B cell (primary cell): Measurements from ENCODE around the gene MIAT. TPM values are rescaled to one million over a fixed set of nuclear protein-coding genes. Genes with fewer than 3 reads are reported as not detected.
A peak's percentile ranks its signal among the peaks of the same experiment; 100 is the strongest.

Experiments
- ATAC-seq: fragments of 200-7000 bp; cut with Tn5 transposase; one replicate; pipeline ENCODE4 v1.10.0; 2021; ENCODE audit warnings: low read depth, mild to moderate bottlenecking, moderate number of reproducible peaks, moderate library complexity
- CTCF ChIA-PET: fragments of 350-600 bp; sonication (Branson Sonifier 250); formaldehyde crosslinking; loops from one replicate; lab custom pipeline; 2021; ENCODE audit warnings: antibody characterized with exemption, inconsistent platforms; lab: Charles Lee
- POLR2A ChIA-PET: fragments of 350-600 bp; sonication (Branson Sonifier 250); formaldehyde crosslinking; loops from one replicate; lab custom pipeline; 2021; ENCODE audit warnings: antibody characterized with exemption; lab: Charles Lee
- DNase-seq: peaks from one replicate; pipeline ENCODE4 v3.0.0; 2013
- H2AFZ ChIP-seq: 2 replicates; pipeline ENCODE4 v1.6.1; 2012; ENCODE audit warnings: mild to moderate bottlenecking, low read depth, low read length; ENCODE audit not compliant: insufficient read depth, poor library complexity, severe bottlenecking
- H3K27ac ChIP-seq, 2 donors: 1 replicate in 1 of 2; 2 replicates in 1 of 2; pipeline ENCODE4 v1.5.1; 2012 to 2013; ENCODE audit warnings: low read length in 2 of 2, mild to moderate bottlenecking in 2 of 2, moderate library complexity in 1 of 2
- H3K27me3 ChIP-seq, 4 experiments: fragments of 200-600 bp in 1 of 4; sonication (generic) in 1 of 4; replicated peaks in 1 of 4; 1 replicate in 2 of 4; 2 replicates in 2 of 4; pipeline versions ENCODE4 v1.6.1 to v1.7.0; 2013 to 2016; ENCODE audit warnings: low read length in 3 of 4, mild to moderate bottlenecking in 2 of 4, mixed read lengths in 1 of 4, moderate library complexity in 1 of 4; ENCODE audit not compliant: insufficient read depth in 4 of 4, control insufficient read depth in 3 of 4; ENCODE audit errors: control extremely low read depth in 1 of 4
- H3K36me3 ChIP-seq, 2 experiments: replicated peaks in 1 of 2; 1 replicate in 1 of 2; 2 replicates in 1 of 2; pipeline versions ENCODE4 v1.6.1 to v1.7.1; 2013; ENCODE audit warnings: low read length in 1 of 2; ENCODE audit not compliant: insufficient read depth in 2 of 2, control insufficient read depth in 1 of 2; ENCODE audit errors: control extremely low read depth in 1 of 2, extremely low read depth in 1 of 2
- H3K4me1 ChIP-seq, 2 donors: fragments of 200-600 bp in 1 of 2; sonication (generic) in 1 of 2; 1 replicate in 1 of 2; 2 replicates in 1 of 2; pipeline versions ENCODE4 v1.5.1 to v1.6.1; 2013 to 2017; ENCODE audit warnings: low read length in 2 of 2; ENCODE audit not compliant: control insufficient read depth in 2 of 2, insufficient read depth in 2 of 2
- H3K4me2 ChIP-seq: replicated peaks from 2 replicates; pipeline ENCODE3; 2012; ENCODE audit warnings: mild to moderate bottlenecking, low read depth, low read length; ENCODE audit not compliant: poor library complexity, severe bottlenecking
- H3K4me3 ChIP-seq, 5 experiments: fragments of 200-600 bp in 1 of 5; sonication (generic) in 1 of 5; 1 replicate in 3 of 5; 2 replicates in 2 of 5; pipeline versions ENCODE4 v1.5.1 to v1.7.0; 2011 to 2016; ENCODE audit warnings: low read length in 4 of 5, mild to moderate bottlenecking in 4 of 5, low read depth in 2 of 5, control low read depth in 1 of 5, moderate library complexity in 1 of 5; ENCODE audit not compliant: insufficient read depth in 1 of 5; ENCODE audit errors: control extremely low read depth in 1 of 5, extremely low read depth in 1 of 5
- H3K79me2 ChIP-seq: fragments of 200-600 bp; sonication (generic); one replicate; pipeline ENCODE4 v1.6.0; 2016; ENCODE audit warnings: low read length; ENCODE audit not compliant: control insufficient read depth, insufficient read depth
- H3K9ac ChIP-seq: fragments of 200-600 bp; sonication (generic); 2 replicates; pipeline ENCODE4 v1.6.1; 2017; ENCODE audit warnings: mild to moderate bottlenecking, low read length, moderate library complexity
- H3K9me3 ChIP-seq, 3 donors: one replicate each; pipeline versions ENCODE4 v1.6.1 to v1.7.1; 2013; ENCODE audit warnings: low read length in 2 of 3; ENCODE audit not compliant: control insufficient read depth in 2 of 3, insufficient read depth in 1 of 3; ENCODE audit errors: control extremely low read depth in 1 of 3
- H4K20me1 ChIP-seq: 2 replicates; pipeline ENCODE4 v1.6.0; 2012; ENCODE audit warnings: mild to moderate bottlenecking, low read length; ENCODE audit not compliant: insufficient read depth, control insufficient read depth, poor library complexity, severe bottlenecking
- H3K27ac Mint-ChIP-seq: one replicate; pipeline ENCODE4 v1.8.0; 2021; ENCODE audit warnings: mixed read lengths
- H3K27me3 Mint-ChIP-seq: one replicate; pipeline ENCODE4 v1.8.0; 2021; ENCODE audit warnings: mixed read lengths
- H3K4me1 Mint-ChIP-seq: one replicate; pipeline ENCODE4 v1.8.0; 2021; ENCODE audit warnings: mixed read lengths
- H3K4me3 Mint-ChIP-seq: one replicate; pipeline ENCODE4 v1.8.0; 2021; ENCODE audit warnings: mixed read lengths
- H3K9me3 Mint-ChIP-seq: one replicate; pipeline ENCODE4 v1.8.0; 2022; ENCODE audit warnings: mixed read lengths; ENCODE audit not compliant: insufficient read depth
- EZH2 ChIP-seq: IDR thresholded peaks from 2 replicates; pipeline ENCODE4 v1.6.1; 2012; ENCODE audit warnings: borderline replicate concordance, low read depth, mild to moderate bottlenecking, moderate library complexity, low read length; ENCODE audit not compliant: insufficient read depth, poor library complexity, severe bottlenecking
- WGBS: methylation state at CpG from one replicate; pipeline ENCODE4 v1.1.5; 2013; ENCODE audit warnings: missing lambda C conversion rate; ENCODE audit not compliant: insufficient coverage; 5-methylcytosine and 5-hydroxymethylcytosine counted together
- intact Hi-C: fragments of 100-400 bp; cut with micrococcal nuclease; formaldehyde crosslinking; loops from one replicate; pipeline ENCODE4 v1.10.0; 2022
- polyA plus RNA-seq: library from polyadenylated mRNA; depleted of rRNA; stranded (reverse); fragments of >200 nt; gene quantifications from 2 replicates; pipeline ENCODE4 v1.2.3, GENCODE V29; 2012
- total RNA-seq, 2 donors: library from RNA; stranded (reverse); fragments of 120-200 nt in 1 of 2; gene quantifications; 1 replicate in 1 of 2; 2 replicates in 1 of 2; pipeline versions ENCODE4 v1.2.3 to v1.2.4, GENCODE V29; 2013 to 2022
- TF ChIP-seq, protein P1 (sequence below): fragments of 200-600 bp; IDR thresholded peaks from one replicate; pipeline ENCODE4 v1.8.0; 2022; ENCODE audit warnings: antibody characterized with exemption, mild to moderate bottlenecking

Gene MIAT
- total and polyA plus RNA-seq, 2 donors (not counting 1 experiment from before 2014, with no cell fraction given) = 14.8 to 18.4 TPM

DNA sequence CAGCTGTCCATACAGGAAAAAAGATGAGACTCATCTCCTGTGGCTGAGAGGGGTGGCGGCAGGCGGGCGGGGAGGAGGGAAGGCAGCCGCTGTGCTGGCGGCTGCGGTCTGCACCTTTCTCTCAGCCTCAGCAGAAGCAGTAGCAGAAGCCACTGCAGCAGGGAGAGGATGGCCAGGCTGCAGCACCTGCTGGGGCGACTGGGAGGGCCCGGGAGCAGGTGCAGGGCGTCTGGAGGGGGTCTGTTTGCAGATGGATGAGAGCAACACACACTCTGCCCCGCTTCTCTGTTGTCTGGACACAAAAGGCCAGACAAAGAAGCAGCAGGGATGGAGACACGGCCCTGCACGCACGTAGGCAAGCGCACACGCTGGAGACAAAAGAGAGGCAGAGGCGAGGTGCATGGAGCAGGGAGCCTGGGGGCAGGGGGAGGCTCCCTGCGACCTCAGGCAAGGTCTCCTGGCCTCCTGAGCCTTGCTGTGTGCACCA lies 9.3 kb upstream of the MIAT start:
- H3K4me3 ChIP-seq = no peak overlapping the region
- H3K27ac ChIP-seq = no peak overlapping the region
- TF ChIP-seq, protein P1, sequence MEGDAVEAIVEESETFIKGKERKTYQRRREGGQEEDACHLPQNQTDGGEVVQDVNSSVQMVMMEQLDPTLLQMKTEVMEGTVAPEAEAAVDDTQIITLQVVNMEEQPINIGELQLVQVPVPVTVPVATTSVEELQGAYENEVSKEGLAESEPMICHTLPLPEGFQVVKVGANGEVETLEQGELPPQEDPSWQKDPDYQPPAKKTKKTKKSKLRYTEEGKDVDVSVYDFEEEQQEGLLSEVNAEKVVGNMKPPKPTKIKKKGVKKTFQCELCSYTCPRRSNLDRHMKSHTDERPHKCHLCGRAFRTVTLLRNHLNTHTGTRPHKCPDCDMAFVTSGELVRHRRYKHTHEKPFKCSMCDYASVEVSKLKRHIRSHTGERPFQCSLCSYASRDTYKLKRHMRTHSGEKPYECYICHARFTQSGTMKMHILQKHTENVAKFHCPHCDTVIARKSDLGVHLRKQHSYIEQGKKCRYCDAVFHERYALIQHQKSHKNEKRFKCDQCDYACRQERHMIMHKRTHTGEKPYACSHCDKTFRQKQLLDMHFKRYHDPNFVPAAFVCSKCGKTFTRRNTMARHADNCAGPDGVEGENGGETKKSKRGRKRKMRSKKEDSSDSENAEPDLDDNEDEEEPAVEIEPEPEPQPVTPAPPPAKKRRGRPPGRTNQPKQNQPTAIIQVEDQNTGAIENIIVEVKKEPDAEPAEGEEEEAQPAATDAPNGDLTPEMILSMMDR = no peak
- TF ChIP-seq EZH2 = no peak
- no peak overlapping the region for H3K4me2 ChIP-seq
- Mint-ChIP-seq H3K27me3 (peaks cover 13% of the 10 kb centered on the region), H3K27ac (no peak overlapping the region), H3K4me3 (no peak overlapping the region), H3K4me1 (peaks cover 24% of the 10 kb centered on the region), H3K9me3 (no peaks in the 10 kb centered on the region)
- H3K4me1 ChIP-seq = peaks cover 9 to 22% of the 10 kb centered on the region in 2 donors
- no peaks in the 10 kb centered on the region for H3K79me2 ChIP-seq
- no peaks in the 10 kb centered on the region for H4K20me1 ChIP-seq
- POLR2A ChIA-PET = no interaction called here
- DNase-seq (no peak), ATAC-seq (no peak)
- H3K27me3 ChIP-seq = peaks cover 0 to 15% (median 3%) of the 10 kb centered on the region in 4 experiments
- H3K36me3 ChIP-seq = no peaks in the 10 kb centered on the region
- intact Hi-C loops = no loop called here
- CTCF ChIA-PET = interaction anchor here (1.2 kb wide), 1 partner anchor 9 kb away, joined by 3 read pairs; no protein-coding TSS in a partner anchor
- WGBS = 36% methylated on average over 17 of the region's 17 CpGs
- no peak overlapping the region for H3K9ac ChIP-seq
- H3K9me3 ChIP-seq = no peaks in the 10 kb centered on the region
- H2AFZ ChIP-seq = peak overlapping the region; percentile 30

DNA sequence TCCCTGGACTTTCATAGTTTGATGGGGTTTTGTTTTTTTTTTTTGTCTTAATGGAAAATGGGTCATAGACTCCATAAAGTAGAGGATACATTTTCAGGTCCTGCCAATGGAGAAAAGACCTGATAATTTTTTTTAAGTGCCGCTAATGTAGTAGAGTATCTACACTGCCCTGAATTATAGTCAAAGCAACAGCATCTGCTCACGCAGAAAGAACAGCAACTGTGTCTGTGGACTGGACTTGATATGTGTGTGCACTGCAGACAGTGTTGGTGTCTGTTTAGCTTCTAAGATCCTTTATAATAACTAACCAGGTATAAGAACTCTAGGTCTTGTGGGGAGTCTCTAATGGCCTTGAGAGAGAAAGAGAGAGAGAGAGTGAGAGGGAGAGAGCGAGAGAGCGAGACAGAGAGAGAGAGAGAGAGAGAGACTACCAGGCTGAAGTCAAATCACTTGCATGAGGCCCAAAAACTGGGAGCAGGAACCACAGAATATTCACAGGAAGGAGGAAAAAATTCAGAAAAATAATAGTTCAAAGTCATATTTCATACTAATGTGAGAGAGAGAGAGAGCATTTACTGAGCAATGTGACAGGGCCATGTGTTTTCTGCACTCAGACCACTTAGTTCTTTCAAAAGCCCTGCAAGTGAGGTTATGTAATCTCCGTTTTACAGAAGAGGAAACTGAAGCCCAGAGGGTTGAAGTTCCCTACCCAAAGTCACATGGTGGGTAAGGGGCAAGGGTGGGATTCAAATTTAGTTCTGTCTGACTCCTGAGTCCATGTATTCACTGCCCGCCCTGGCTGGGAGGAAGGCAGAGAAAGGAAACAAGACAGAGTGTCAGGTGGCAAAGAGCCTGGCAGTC lies 8.6 kb upstream of the MIAT start:
- Histone ChIP-seq H3K27me3 (peaks cover 0 to 15% (median 3%) of the 10 kb centered on the region in 4 experiments), H3K4me2 (no peak overlapping the region), H2AFZ (no peak overlapping the region), H3K79me2 (no peaks in the 10 kb centered on the region), H3K9ac (no peak overlapping the region), H3K27ac (no peak overlapping the region), H4K20me1 (no peaks in the 10 kb centered on the region), H3K9me3 (no peaks in the 10 kb centered on the region), H3K4me1 (peaks cover 4 to 17% of the 10 kb centered on the region in 2 donors), H3K36me3 (no peaks in the 10 kb centered on the region), H3K4me3 (no peak overlapping the region)
- Mint-ChIP-seq H3K4me1 (peaks cover 20% of the 10 kb centered on the region), H3K4me3 (no peak overlapping the region), H3K9me3 (no peaks in the 10 kb centered on the region), H3K27me3 (peaks cover 13% of the 10 kb centered on the region), H3K27ac (no peak overlapping the region)
- TF ChIP-seq, protein P1 = no peak
- TF ChIP-seq EZH2 = no peak
- intact Hi-C loops = no loop called here
- ATAC-seq (no peak), DNase-seq (no peak)
- ChIA-PET POLR2A (no interaction called here), CTCF (no interaction called here)
- 70% methylated on average over 1 of the region's 6 CpGs for WGBS
